OCI-LY3 (cell line): ENCODE data around the gene PSMF1.

Experiments
- CTCF ChIP-seq: fragments of 200-600, 300-600 bp; sonication (generic); IDR thresholded peaks from 2 replicates; pipeline ENCODE4 v1.5.1; 2014; ENCODE audit warnings: antibody characterized with exemption, low read length, low read depth
- EZH2phosphoT487 ChIP-seq: fragments of 200-600 bp; shearing (Covaris generic); IDR thresholded peaks from 2 replicates; pipeline ENCODE4 v1.6.1; 2018; ENCODE audit warnings: antibody characterized with exemption, mixed run types, low read depth

DNA sequence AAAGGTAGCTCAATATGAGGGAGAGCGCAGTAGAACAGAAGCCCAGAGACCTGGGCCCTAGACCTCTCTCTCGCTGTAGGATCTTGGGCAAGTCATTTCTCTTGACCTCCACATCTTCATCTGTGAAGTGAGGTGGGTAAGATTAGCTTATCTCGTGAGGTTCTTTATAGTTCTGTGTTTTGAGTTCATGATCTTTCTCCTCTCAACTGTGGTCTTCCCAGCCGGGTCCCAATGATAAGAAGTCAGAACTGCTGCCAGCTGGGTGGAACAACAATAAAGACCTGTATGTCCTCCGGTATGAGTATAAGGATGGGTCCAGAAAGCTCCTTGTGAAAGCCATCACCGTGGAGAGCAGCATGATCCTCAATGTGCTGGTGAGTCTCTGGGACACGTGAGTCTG lies 6.9 kb downstream of the PSMF1 start:
- TF ChIP-seq CTCF (no peak), EZH2phosphoT487 (no peak)
